HG02798 (cell line): ENCODE results near the gene ANKS6.
"Not testable (repeated sequence)": the region's sequence is repeated elsewhere in the genome, so short reads cannot be mapped to it uniquely, and the experiment has no call there.

Experiments
- ATAC-seq: cut with Tn5 transposase; IDR thresholded peaks from one replicate; pipeline ENCODE4 v1.9.1; 2021; ENCODE audit warnings: mild to moderate bottlenecking; ENCODE audit not compliant: unreplicated experiment, poor library complexity

ANKS6 gene

DNA sequence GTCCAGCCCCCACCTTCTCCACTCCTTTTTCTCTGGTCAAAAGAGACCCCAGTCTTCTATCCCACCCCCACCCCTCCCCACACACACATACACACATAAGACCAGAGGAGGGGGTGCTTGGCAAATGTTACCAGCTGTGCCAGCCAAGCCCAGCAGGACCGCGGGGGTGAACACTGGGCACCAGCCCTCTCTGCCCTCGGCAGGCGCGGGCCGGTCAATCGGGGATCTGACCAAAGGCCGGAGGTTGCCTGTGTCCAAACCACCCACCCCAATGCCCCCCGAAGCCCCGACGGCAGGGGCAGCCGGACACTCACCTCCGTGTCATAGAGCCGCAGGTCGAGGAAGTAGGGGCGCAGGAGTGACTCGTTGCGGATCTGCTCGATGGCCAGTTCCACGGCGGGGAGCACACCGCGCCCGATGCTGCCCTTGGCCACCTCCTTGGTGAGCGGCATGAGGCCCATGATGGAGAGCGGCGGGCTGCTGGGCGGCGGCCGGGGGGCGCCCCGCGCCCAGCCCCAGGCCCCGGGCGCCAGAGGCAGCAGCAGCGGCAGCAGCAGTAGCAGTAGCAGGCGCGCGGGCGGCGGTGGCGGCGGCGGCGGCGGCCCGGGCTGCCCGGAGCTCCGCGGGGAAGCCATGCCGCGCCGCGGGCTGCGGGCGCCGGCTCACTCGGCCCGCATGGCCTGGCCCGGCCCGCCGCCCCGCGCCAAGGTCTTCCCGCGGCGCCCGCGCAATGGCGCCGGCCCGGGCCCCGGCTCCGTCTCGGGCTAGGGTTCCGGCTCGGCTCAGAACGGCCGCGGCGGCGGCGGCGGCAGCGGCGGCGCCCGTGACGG, 88.0 kb downstream of the ANKS6 start:
- ATAC-seq: no peak

DNA sequence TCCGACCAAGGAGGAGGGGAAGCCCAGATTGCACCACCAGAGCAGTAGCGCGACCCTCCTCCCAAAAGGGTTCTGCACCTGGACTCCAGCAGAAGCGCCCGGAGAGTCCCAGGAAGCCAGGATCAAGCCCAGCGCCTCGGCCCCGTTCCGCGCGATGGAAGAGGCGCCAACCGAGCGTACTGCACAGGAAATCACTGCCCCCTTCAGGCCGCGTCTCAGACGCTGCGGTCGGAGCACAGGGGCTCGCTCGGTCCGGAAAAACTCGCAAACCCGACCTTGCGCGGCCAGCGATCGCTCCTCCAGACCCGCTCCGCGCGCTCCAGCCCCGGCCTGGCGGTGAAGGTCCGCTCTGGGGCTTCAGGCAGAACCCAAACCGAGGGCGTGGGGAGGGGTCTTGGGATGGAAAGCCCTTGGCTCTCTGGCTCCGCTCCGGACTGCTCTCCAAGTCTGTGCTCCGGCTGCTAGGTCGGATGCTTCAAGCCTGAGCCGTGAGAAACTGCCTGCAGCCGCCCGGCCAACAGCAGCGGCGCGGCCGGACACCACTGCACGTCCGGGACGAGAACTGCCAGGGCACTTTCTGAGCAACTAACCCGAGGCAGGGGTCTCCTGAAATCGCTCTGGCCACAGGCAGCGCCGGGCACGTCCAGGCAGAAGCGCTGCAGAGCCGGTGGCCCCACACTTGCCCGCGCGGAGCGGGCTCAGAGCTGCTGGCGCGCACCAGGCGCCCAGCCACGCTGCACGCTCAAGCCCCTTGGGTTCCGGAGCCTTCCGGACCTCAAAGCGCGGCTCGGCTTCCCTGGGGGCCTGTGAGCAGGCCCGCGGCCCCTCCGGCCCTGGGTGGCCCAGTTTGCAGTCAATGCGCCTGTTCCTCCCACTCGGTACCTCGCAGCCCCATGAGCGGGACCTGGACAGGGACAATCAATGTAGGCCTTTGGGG, 88.9 kb downstream of the ANKS6 start:
- no peak for ATAC-seq

DNA sequence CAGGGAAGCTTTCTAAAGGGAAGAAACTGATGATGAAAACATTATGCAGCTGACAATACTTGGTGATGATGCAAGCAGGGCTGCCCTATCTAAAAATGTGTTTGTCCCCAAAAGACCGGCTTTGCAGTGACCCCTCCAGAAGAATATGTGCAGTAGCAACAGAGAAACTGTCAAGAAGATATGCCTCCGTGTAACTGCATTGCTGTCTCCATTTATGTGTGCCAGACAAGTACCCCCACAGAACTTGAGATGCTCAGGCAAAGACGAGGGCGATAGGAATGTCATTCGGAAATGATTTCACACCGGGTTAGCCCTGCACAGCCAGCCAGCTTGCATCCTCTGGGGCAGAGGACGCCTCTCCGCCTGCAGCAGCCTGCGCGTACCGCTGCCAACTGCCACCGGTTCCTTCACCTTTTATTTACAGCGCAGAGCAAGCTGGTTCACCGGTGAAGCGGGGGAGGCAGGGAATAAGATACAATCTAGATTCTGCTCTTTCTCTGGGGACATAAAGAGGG, 89.6 kb downstream of the ANKS6 start:
- no peak for ATAC-seq

GRCh38 chr9:98702835-98703380, 93.4 kb downstream of the ANKS6 start:
- ATAC-seq: no peak

GRCh38 chr9:98702340-98702739, 94.0 kb downstream of the ANKS6 start:
- no peak for ATAC-seq

- no peak for ATAC-seq
These were observed 94.8 kb downstream of the ANKS6 start for GRCh38 chr9:98701576-98701975.

- ATAC-seq: no peak
These were observed 95.6 kb downstream of the ANKS6 start for GRCh38 chr9:98700801-98701200.

- ATAC-seq: no peak
These were observed 97.5 kb downstream of the ANKS6 start for GRCh38 chr9:98698856-98699255.

GRCh38 chr9:98694943-98695342, 101.4 kb downstream of the ANKS6 start:
- ATAC-seq: no peak

DNA sequence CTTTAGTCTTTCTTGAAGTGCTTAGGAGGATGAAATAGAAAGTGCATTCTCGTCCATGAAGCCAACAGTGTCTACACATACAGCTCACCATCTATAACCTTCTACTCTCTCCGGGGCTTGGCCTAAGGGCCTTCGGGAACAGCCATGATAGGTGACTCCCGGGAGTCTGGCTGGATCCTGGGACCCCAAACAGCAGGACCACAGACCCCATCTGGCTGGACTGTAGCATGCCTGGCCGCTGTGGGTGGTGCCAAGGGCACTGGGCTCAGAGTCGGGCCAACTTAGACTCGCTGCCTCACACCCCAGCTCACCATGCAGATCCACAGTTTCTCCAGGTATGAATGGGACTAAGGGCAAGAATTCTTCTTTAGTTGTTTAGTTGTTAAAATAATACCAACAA, 104.0 kb downstream of the ANKS6 start:
- no peak for ATAC-seq

DNA sequence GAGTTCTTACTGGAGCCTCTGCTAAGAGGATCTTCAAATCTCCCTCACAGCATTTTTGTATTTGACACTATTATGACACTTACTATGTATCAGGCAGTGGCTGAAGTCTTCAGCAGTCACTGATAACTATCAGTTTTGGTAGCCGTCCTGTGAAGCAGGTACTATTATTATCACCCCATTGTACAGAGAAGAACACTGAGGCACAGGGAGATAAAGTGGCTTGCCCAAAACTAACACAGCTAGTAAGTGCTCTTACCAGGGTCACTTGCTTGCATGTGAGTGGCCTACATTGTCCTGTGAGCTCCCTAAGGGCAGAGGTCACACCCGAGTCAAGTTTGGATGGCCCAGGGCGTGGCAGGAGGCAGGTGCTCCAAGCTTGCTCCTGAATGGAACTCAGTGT, 104.5 kb downstream of the ANKS6 start:
- ATAC-seq: no peak

- ATAC-seq: no peak
These were observed 105.7 kb downstream of the ANKS6 start for GRCh38 chr9:98690686-98691085.

- ATAC-seq: no peak
These were observed 107.5 kb downstream of the ANKS6 start for GRCh38 chr9:98688710-98689495.

- no peak for ATAC-seq
These were observed 108.4 kb downstream of the ANKS6 start for GRCh38 chr9:98687911-98688310.

- no peak for ATAC-seq
These were observed 109.1 kb downstream of the ANKS6 start for GRCh38 chr9:98686961-98687855.

DNA sequence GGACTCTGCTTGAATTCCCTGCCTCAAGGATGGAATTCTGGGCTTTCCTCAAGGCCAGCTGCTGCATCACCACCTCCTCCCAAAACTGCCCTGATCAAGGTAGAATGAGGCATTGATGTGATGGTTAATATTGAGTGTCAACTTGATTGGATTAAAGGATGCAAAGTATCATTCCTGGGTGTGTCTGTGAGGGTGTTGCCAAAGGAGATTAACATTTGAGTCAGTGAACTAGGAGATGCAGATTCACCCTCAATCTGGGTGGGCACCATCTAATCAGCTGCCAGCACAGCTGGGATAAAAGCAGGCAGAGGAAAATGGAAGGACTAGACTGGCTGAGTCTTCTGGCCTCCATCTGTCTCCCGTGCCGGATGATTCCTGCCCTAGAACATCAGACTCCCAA, 111.5 kb downstream of the ANKS6 start:
- ATAC-seq: not testable (repeated sequence)
